HG03139 (cell line): Measurements from ENCODE around the gene SIK1.
"Not testable (repeated sequence)": the region's sequence is repeated elsewhere in the genome, so short reads cannot be mapped to it uniquely, and the experiment has no call there.

Source experiments
- ATAC-seq: cut with Tn5 transposase; IDR thresholded peaks from one replicate; pipeline ENCODE4 v1.9.1; 2021; ENCODE audit not compliant: unreplicated experiment

The SIK1 gene

GRCh38 chr21:43440835-43441727, 14.2 kb upstream of the SIK1 start:
- ATAC-seq = not testable (repeated sequence)

- ATAC-seq = not testable (repeated sequence)
Observed at GRCh38 chr21:43439316-43440075, 12.6 kb upstream of the SIK1 start.

GRCh38 chr21:43436272-43436671, 9.3 kb upstream of the SIK1 start:
- ATAC-seq = not testable (repeated sequence)

GRCh38 chr21:43433340-43434136, 6.6 kb upstream of the SIK1 start:
- ATAC-seq = not testable (repeated sequence)

GRCh38 chr21:43430830-43431416, 4.0 kb upstream of the SIK1 start:
- not testable (repeated sequence) for ATAC-seq

- not testable (repeated sequence) for ATAC-seq
Observed at GRCh38 chr21:43428964-43429363, 2.0 kb upstream of the SIK1 start.

GRCh38 chr21:43427242-43427559, 270 bp upstream of the SIK1 start:
- ATAC-seq = peak; percentile 75

GRCh38 chr21:43426004-43426403, 927 bp downstream of the SIK1 start:
- ATAC-seq = not testable (repeated sequence)

- not testable (repeated sequence) for ATAC-seq
Observed at GRCh38 chr21:43419475-43419874, 7.5 kb downstream of the SIK1 start.

- not testable (repeated sequence) for ATAC-seq
Observed at GRCh38 chr21:43414576-43414975, 12.4 kb downstream of the SIK1 start.

- not testable (repeated sequence) for ATAC-seq
Observed at GRCh38 chr21:43412020-43412788, 14.7 kb downstream of the SIK1 start.

- not testable (repeated sequence) for ATAC-seq
Observed at GRCh38 chr21:43410456-43411068, 16.4 kb downstream of the SIK1 start.

- ATAC-seq = not testable (repeated sequence)
Observed at GRCh38 chr21:43407139-43407538, 19.8 kb downstream of the SIK1 start.

- not testable (repeated sequence) for ATAC-seq
Observed at GRCh38 chr21:43404450-43404849, 22.5 kb downstream of the SIK1 start.

GRCh38 chr21:43403651-43404430, 23.1 kb downstream of the SIK1 start:
- ATAC-seq = not testable (repeated sequence)

- not testable (repeated sequence) for ATAC-seq
Observed at GRCh38 chr21:43401125-43401524, 25.8 kb downstream of the SIK1 start.

GRCh38 chr21:43399595-43400015, 27.3 kb downstream of the SIK1 start:
- not testable (repeated sequence) for ATAC-seq

GRCh38 chr21:43399136-43399535, 27.8 kb downstream of the SIK1 start:
- ATAC-seq = not testable (repeated sequence)

- ATAC-seq = not testable (repeated sequence)
Observed at GRCh38 chr21:43398533-43398932, 28.4 kb downstream of the SIK1 start.
